Activated CD4-positive, alpha-beta T cell treated with anti-CD3 and anti-CD28 coated beads, Interleukin-2, amount 50 U/mL, for 1 hour (primary cell): ENCODE data around the gene HTD2.

Source experiments
- DNase-seq: peaks from one replicate; pipeline ENCODE4 v3.0.0-alpha.2; 2020

HTD2 gene

DNA sequence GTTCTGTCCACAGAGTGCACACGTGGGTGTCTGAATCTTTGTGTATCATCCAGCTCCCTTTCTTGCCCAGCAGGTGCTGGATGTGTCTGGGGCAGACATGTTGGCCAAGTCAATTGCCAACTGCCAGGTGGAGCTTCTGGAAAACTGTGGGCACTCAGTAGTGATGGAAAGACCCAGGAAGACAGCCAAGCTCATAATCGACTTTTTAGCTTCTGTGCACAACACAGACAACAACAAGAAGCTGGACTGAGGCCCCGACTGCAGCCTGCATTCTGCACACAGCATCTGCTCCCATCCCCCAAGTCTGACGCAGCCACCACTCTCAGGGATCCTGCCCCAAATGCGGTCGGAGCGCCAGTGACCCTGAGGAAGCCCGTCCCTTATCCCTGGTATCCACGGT lies 12.8 kb upstream of the HTD2 start:
- DNase-seq = no peak

GRCh38 chr3:58296269-58296668 lies 10.1 kb upstream of the HTD2 start:
- no peak for DNase-seq

GRCh38 chr3:58296843-58297242 lies 9.5 kb upstream of the HTD2 start:
- DNase-seq = no peak

DNA sequence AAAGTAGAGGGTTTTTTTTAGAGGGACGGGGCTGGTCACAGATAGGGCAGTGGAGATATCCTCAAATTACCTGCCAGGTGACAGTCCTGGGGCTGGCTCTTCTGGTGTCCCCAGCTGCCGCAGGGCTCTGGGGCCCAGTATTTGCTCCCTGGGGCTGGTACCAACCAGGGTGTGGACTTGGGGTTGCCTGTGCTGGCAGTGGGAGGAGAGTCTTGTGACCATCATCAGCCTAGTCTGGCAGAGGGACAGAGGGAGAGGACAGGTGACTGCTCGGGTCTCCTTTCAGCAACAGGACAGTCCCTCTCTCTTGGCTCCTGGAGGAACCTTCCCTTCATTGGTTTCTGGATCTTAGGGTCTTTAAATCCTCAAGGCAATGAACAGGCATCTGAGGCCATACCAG lies 8.1 kb upstream of the HTD2 start:
- no peak for DNase-seq

GRCh38 chr3:58299075-58299474 lies 7.2 kb upstream of the HTD2 start:
- DNase-seq = no peak

- no peak for DNase-seq
These were observed 6.3 kb upstream of the HTD2 start for GRCh38 chr3:58299839-58300516.

DNA sequence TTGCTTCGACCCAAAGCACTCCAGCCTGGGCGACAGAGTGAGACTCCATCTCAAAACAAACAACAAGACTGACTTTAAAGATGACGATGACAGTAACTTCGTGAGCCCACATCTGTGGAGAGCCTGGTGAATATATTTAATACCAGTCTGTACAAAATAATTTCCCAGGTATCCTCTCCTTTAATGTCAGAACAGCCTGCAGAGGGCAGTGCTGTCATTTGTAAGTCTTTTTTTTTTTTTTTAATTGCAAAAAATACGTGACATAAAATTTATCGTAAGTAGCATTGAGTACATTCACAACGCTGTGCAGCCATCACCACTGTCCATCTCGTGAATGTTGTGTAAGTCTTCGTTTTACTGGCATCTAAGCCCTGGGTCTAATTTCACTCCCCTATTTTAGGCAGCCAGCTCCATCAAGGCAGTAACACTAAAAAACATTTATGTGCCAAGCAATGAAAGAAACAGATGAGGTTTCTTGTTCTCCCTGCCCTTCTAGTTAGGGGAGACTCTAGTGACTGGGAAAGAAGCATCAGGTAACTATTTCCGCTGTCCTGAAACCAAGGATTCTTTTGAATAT lies 1.4 kb downstream of the HTD2 start:
- peak; percentile 42 for DNase-seq

GRCh38 chr3:58308728-58309127 lies 2.4 kb downstream of the HTD2 start:
- DNase-seq = no peak

DNA sequence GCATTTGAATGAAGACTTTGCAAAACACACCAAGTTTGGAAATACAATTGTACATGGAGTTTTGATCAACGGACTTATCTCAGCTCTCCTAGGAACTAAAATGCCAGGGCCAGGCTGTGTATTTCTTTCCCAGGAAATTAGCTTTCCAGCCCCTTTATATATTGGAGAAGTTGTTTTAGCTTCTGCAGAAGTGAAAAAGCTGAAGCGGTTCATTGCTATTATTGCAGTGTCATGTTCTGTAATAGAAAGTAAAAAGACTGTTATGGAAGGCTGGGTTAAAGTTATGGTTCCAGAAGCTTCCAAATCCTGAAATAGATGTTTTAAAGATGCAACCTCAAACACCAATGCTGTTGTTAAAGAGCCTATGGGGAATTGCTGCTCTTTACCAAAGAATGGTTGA lies 11.5 kb downstream of the HTD2 start:
- DNase-seq = no peak

- DNase-seq = no peak
These were observed 15.5 kb downstream of the HTD2 start for GRCh38 chr3:58321791-58322190.

DNA sequence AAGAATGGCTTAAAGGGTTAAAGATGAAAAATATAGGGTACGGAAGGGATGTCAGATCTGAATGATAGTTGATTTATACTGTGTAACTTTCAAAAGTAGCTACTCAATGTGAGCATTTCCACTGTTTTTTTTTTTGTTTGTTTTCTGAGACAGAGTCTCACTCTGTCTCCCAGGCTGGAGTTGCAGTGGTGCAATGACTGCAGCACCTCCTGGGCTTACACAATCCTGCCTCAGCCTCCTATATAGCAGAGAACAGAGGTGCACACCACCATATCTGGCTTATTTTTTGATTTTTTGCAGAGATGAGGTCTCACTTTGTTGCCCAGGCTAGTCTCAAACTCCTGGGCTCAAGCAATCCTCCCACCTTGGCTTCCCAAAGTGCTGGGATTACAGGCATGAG lies 16.5 kb downstream of the HTD2 start:
- DNase-seq = no peak

GRCh38 chr3:58323529-58324390 lies 17.4 kb downstream of the HTD2 start:
- no peak for DNase-seq

DNA sequence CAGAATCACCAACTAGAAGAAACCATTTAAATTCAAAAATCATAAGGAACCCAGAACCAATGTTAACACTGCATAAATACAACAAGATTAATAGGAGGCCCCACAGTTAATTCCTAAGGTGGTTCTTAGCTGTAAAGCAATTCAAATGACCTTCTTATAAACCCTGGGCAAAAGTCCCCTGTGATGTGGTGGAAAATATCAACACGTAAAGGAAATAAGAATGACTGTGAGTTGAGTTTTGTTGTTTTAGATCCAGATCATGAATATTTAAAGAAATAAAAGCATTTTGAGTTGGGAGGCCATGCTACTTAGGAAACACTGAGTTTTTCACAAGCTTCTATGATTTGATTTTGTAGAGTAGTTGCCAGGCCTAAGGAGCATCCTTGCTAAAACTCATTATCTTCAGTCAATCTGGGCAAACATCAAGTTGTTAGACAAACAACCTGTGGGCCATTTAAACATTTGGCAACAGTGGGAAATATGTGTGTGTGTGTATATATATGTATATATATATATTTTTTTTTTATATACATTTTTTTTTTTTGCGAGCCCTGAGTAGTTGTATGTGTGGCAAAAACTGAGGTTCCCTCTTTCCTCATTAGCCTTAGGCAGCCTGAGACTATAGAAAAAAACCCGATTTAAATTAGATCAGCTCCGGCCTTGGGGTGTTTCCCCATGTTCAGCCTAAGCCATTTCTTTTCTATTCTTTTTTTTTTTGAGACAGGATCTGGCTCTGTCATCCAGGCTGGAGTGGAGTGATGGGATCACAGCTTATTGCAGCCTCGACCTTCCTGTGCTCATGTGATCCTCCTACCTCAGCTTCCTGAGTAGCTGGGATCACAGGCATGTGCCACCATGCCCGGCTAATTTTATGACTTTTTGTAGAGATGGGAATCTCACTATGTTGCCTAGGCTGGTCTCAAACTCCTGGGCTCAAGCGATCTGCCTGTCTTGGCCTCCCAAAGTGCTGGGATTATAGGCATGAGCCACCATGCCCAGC lies 18.4 kb downstream of the HTD2 start:
- no peak for DNase-seq

DNA sequence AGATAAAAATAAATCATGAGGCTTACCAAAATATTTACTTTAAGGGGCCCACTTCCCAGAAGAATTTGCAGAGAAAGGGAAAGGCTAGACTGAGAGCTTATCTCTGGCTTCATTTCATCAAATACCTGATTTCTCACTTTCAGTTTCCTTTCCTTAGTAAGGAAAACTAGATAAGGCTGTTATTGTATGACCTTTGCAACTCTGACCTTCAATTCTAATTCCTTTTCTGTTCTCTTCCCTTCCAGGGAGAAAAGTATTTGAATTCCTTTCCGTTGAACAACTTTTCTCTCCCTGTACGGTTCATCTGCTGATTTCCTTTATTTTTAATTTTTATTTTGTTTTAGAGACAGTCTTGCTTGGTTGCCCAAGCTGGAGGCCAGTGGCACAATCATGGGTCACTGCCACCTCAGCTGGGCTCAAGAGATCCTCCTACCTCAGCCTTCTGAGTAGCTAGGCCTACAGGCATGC lies 19.2 kb downstream of the HTD2 start:
- no peak for DNase-seq

DNA sequence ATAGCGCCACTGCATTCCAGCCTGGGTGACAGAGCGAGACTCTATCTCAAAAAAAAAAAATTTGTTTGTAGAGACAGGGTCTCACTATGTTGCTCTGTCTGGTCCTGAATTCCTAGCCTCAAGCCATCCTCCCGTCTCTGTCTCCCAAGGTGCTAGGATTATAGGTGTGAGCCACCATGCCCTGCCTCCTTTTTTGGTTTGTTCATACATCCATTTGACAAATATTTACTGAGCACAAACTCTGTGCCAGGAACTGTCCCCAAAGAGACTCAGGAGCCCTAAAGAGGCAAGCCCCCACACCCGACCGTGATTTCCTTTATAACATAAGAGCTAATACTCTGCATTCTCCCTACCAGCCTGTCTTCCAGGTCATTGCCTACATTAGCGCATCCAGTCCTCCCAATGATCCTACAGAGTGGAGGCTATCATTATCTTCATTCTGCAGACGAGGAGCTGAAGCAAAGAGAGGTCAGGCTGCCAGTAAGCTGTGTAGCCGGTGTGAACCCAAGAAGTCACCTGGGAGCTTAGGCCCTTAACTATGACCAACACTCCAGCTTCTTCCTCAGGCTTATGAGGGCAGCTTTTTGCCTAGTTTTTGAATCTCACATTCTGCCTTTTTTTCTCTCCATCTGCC lies 20.1 kb downstream of the HTD2 start:
- DNase-seq = no peak

DNA sequence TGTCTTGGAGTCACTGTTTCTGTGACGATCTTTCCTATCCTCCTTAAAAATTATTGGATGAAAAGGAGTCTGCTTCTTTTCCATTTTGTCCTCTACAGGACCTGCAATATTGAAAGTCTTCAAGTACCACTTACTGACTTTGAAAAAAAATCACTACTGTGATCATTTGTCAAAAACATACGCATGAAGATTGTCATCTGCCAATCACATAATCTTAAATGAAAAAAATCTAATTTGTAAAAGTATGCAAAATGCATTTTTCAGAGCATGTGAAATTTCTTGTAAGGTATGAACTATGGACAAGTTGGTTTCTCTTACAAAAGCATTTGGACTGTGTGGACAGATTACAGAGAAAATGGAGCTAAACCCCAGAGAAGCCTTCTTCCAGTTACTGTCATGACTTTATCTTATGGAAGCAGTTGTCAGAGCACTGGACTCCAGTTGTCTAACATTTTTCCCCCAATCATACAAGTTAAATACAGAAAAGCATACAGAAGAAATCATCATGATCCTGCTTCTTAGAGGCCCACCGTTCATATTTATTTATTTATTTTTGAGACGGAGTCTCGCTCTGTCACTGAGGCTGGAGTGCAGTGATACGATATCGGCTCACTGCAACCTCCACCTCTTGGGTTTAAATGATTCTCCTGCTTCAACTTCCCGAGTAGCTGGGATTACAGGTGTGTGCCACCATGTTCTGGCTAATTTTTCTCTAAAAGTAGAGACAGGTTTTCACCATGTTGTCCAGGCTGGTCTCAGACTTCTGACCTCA lies 23.0 kb downstream of the HTD2 start:
- no peak for DNase-seq

DNA sequence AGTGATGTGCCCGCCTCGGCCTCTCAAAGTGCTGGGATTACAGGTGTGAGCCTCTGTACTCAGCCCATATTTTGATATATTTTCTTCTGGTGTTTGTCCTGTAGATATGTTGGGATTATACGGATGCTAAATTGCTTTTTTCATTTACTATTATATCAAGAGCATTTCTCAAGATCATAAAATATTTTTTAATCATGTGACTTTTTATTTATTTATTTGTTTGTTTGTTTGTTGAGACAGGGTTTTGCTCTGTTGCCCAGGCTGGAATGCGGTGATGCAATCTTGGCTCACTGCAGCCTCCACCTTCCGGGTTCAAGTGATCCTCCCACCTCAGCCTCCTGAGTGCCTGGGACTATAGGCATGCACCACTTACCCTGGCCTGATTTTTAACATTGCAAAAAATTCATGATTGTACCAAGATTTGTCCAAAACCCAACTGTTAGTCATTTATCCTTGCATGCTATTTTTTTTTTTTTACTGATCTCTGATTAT lies 23.6 kb downstream of the HTD2 start:
- no peak for DNase-seq

DNA sequence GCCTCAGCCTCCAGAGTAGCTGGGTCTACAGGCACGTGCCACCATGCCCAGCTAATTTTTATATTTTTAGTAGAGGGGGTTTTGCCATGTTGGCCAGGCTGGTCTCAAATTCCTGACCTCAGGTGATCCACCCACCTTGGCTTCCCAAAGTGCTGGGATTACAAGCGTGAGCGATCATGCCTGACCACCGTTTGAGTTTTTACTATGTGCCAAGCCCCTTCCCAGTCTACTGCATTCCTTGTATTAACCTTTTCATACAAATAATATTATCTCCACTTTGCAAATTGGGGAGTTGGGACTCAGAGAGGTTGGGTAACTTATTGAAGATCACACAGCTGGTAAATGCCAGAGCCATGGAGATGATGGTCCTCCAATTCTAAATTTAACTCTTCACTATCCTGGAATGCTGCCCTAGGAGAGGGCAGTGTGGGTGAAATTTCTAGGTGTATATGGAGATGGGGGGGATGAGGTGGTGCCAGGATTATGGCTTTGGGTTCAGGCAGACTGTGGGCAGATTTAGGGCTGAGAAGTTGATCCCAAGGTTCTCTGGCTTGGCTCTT lies 25.4 kb downstream of the HTD2 start:
- DNase-seq = no peak

GRCh38 chr3:58332575-58333188 lies 26.4 kb downstream of the HTD2 start, which contains the start of gene PXK:
TSS of gene PXK (plus strand) at chr3:58332892. CDS start at chr3:58332989, 97 bp downstream.
- DNase-seq = peak; percentile 75
